ENCODE data around the gene UTS2R. TPM values are rescaled to one million over a fixed set of nuclear protein-coding genes. Genes with fewer than 3 reads are reported as not detected.
"Not testable (repeated sequence)": the region's sequence is repeated elsewhere in the genome, so short reads cannot be mapped to it uniquely, and the experiment has no call there.

Gene UTS2R
- total RNA-seq, 1 donor from 2014 or later = 7.2 TPM

GRCh38 chr17:82343560-82343959, 28.0 kb upstream of the UTS2R start:
- H3K27me3 Mint-ChIP-seq (ENCODE audit: unreplicated experiment) = peaks cover 10% of the 10 kb centered on the region
- H3K27ac Mint-ChIP-seq (ENCODE audit: unreplicated experiment) = no peak overlapping the region
- no peaks in the 10 kb centered on the region for H3K36me3 Mint-ChIP-seq (ENCODE audit: unreplicated experiment)
- no peaks in the 10 kb centered on the region for H3K9me3 Mint-ChIP-seq (ENCODE audit: unreplicated experiment)
- TF ChIP-seq, protein P1, sequence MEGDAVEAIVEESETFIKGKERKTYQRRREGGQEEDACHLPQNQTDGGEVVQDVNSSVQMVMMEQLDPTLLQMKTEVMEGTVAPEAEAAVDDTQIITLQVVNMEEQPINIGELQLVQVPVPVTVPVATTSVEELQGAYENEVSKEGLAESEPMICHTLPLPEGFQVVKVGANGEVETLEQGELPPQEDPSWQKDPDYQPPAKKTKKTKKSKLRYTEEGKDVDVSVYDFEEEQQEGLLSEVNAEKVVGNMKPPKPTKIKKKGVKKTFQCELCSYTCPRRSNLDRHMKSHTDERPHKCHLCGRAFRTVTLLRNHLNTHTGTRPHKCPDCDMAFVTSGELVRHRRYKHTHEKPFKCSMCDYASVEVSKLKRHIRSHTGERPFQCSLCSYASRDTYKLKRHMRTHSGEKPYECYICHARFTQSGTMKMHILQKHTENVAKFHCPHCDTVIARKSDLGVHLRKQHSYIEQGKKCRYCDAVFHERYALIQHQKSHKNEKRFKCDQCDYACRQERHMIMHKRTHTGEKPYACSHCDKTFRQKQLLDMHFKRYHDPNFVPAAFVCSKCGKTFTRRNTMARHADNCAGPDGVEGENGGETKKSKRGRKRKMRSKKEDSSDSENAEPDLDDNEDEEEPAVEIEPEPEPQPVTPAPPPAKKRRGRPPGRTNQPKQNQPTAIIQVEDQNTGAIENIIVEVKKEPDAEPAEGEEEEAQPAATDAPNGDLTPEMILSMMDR (IDR thresholded peaks at IDR 0.05; ENCODE audit: partially characterized antibody, unreplicated experiment) = no peak
- H3K4me1 Mint-ChIP-seq (ENCODE audit: low read depth, unreplicated experiment) = peaks cover 4% of the 10 kb centered on the region
- no peak overlapping the region for H3K4me3 Mint-ChIP-seq (ENCODE audit: unreplicated experiment)
- no peak for DNase-seq

DNA sequence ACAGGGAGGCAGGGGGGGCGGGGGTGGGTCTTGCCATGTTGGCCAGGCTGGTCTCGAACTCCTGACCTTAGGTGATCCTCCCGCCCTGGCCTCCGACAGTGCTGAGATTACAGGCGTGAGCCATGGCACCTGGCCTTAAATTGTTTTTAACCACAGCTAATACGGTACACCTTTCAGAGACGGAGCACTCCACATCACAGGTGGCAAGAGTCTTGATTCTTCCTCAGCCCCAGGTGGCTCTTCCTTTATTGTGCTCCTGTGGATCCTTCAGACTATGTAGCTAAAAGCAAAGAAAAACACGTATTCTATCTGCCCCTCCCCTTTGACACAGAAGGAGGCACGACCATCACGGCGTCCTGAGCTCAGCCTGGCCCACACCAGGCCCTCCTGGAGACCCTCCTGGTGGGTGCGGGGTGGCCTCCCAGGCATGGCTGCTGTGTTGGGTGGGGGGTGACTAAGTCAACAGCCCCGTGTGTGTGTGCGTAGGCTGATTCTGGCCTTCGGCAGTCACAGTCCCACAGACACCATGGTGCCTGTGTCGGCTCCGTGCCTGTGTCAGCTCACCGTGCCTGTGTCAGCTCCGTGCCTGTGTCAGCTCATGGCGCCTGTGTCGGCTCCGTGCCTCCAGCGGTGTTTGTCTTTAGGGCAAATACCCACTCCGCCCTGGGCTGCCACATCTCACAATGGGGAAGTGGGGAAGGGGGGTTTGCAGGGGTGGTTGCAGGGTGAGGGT, 27.2 kb upstream of the UTS2R start:
- Mint-ChIP-seq H3K4me3 (ENCODE audit: unreplicated experiment) (no peak overlapping the region), H3K9me3 (ENCODE audit: unreplicated experiment) (no peaks in the 10 kb centered on the region), H3K27me3 (ENCODE audit: unreplicated experiment) (peaks cover 4% of the 10 kb centered on the region), H3K4me1 (ENCODE audit: low read depth, unreplicated experiment) (no peaks in the 10 kb centered on the region), H3K27ac (ENCODE audit: unreplicated experiment) (no peak overlapping the region), H3K36me3 (ENCODE audit: unreplicated experiment) (no peaks in the 10 kb centered on the region)
- TF ChIP-seq, protein P1 (IDR thresholded peaks at IDR 0.05; ENCODE audit: partially characterized antibody, unreplicated experiment) = no peak
- DNase-seq = no peak

DNA sequence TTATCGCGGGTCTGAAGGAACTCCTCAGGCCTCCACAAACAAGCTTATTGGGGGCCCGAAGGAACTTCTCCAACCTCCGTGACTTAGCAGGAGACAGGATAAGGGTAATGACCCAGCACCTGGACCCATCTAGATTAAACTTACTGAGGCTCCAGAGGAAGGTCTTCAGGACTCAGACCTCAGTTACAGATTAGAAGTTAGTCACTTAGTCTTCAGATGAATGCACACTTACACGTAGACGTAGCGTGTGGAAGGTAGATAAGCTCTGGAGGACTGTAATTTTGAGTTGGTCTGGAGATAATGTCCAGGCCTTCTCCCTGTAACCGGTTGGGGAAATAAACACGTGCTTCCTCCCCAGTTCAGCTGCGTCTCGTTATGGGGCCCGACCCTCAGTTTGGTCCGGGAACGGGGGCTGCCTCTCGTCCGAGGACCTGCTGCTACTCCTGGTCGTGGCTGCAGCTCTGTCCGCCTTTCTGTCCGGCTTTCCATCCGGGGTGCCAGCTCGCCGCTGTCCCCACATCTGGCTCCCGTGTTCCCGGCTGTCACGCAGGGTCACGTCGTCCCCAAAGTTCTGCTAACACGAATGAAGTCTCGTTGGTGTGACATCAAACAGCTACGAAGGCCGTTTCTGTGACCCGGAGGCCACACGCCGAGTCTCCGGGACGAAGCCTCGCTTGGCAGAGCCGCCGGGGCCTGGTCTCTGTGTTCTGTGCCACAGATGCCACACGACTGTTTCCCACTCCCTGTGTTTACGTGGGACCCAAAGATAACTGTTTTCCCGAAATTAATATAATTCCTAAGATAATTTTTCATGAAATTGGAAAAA, 26.2 kb upstream of the UTS2R start:
- Mint-ChIP-seq H3K27me3 (ENCODE audit: unreplicated experiment) (peaks cover 4% of the 10 kb centered on the region), H3K36me3 (ENCODE audit: unreplicated experiment) (no peaks in the 10 kb centered on the region), H3K9me3 (ENCODE audit: unreplicated experiment) (no peaks in the 10 kb centered on the region), H3K4me3 (ENCODE audit: unreplicated experiment) (no peak overlapping the region), H3K27ac (ENCODE audit: unreplicated experiment) (no peak overlapping the region), H3K4me1 (ENCODE audit: low read depth, unreplicated experiment) (no peaks in the 10 kb centered on the region)
- TF ChIP-seq, protein P1 (IDR thresholded peaks at IDR 0.05; ENCODE audit: partially characterized antibody, unreplicated experiment) = no peak
- DNase-seq = no peak

DNA sequence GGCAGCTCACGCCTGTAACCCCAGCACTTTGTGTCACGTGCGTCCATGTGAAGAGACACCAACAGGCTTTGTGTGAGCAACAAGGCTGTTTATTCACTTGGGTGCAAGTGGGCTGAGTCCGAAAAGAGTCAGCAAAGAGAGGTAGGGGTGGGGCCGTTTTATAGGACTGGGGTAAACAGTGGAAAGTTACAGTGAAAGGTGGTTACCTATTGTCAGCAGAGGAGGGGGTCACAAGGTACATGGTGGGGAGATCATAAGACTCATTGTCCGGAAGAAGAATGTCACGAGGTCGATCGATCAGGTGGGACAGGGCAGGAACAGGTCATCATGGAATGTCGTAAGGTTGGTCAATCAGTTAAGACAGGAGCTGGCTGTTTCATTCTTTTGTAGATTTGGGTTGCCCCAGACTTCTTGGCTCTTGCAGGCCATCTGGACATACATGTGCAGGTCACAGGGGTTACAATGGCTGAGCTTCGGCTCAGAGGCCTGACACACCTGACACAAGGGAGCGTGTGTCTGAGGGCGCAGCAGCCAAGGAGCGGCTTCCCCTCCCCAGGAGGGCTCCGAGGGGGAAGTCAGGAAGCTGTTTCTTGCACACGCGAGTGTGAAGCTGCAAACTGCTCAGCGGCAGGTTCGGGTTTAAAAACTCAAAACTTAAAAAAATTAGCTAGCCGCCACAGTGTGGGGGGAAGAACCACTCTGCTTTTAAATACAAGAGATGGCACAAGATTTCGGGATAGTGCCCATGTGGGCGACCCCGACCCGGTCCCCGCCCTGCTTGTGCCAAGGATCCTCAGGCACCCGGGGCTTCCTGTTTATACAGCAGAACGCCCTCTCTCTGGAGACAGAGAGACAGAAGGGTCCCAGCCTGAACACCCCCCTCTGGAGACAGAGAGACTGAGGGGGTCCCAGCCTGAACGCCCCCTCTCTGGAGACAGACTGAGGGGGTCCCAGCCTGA, 24.9 kb upstream of the UTS2R start:
- TF ChIP-seq, protein P1 (IDR thresholded peaks at IDR 0.05; ENCODE audit: partially characterized antibody, unreplicated experiment) = no peak
- no peak for DNase-seq
- no peak overlapping the region for H3K4me3 Mint-ChIP-seq (ENCODE audit: unreplicated experiment)
- peaks cover 2% of the 10 kb centered on the region for H3K27me3 Mint-ChIP-seq (ENCODE audit: unreplicated experiment)
- H3K27ac Mint-ChIP-seq (ENCODE audit: unreplicated experiment) = no peak overlapping the region
- H3K9me3 Mint-ChIP-seq (ENCODE audit: unreplicated experiment) = no peaks in the 10 kb centered on the region
- no peaks in the 10 kb centered on the region for H3K4me1 Mint-ChIP-seq (ENCODE audit: low read depth, unreplicated experiment)
- no peaks in the 10 kb centered on the region for H3K36me3 Mint-ChIP-seq (ENCODE audit: unreplicated experiment)

DNA sequence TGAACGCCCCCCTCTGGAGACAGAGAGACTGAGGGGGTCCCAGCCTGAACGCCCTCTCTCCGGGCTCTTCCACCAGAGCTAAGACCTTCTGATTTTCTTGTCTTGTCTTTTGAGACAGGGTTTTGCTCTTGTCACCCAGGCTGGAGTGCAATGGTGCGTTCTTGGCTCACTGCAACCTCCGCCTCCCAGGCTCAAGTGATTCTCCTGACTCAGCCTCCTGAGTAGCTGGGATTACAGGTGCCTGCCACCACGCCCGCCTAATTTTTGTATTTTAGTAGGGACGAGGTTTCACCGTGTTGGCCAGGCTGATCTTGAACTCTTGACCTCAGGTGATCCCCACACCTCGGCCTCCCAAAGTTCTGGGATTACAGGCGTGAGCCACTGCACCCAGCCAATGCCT, 23.6 kb upstream of the UTS2R start:
- H3K36me3 Mint-ChIP-seq (ENCODE audit: unreplicated experiment); H3K4me3 Mint-ChIP-seq (ENCODE audit: unreplicated experiment); DNase-seq; H3K9me3 Mint-ChIP-seq (ENCODE audit: unreplicated experiment); H3K27me3 Mint-ChIP-seq (ENCODE audit: unreplicated experiment); H3K4me1 Mint-ChIP-seq (ENCODE audit: low read depth, unreplicated experiment); H3K27ac Mint-ChIP-seq (ENCODE audit: unreplicated experiment): not testable (repeated sequence)

All from glutamatergic neuron (in vitro differentiated cells).